Endothelial cell of umbilical vein (primary cell): ENCODE results near the gene PDGFA. TPM values are rescaled to one million over a fixed set of nuclear protein-coding genes. Genes with fewer than 3 reads are reported as not detected.

Experiments
- BruUV-seq: library from RNA; stranded (reverse); fragments of 400-500 nt; replicated peaks from 2 replicates; lab custom pipeline; 2021; lab: Mats Ljungman, UMichigan
- CTCF ChIA-PET: fragments of 300-600, 350-600 bp; sonication (Branson Sonifier 250); formaldehyde crosslinking; loops from one replicate; lab custom pipeline; 2021; ENCODE audit warnings: antibody characterized with exemption, inconsistent platforms; lab: Charles Lee
- POLR2A ChIA-PET: fragments of 300-600, 350-600 bp; sonication (Branson Sonifier 250); formaldehyde crosslinking; loops from one replicate; lab custom pipeline; 2021; ENCODE audit warnings: antibody characterized with exemption, inconsistent platforms; lab: Charles Lee
- DNase-seq: peaks from one replicate; pipeline ENCODE4 v3.0.0-alpha.2; 2011; ENCODE audit warnings: low read depth, low spot score
- FAIRE-seq: peaks from 2 replicates; lab custom pipeline; 2011; peaks lifted over from hg19 to GRCh38; lab: Jason Lieb, UNC
- H2AFZ ChIP-seq: 2 replicates; pipeline ENCODE4 v1.6.0; 2012; ENCODE audit warnings: low read depth, low read length, control low read depth, inconsistent platforms
- H3K27ac ChIP-seq: 2 replicates; pipeline ENCODE4 v1.5.1; 2011; ENCODE audit warnings: low read depth, mild to moderate bottlenecking, control low read depth, low read length, moderate library complexity; ENCODE audit not compliant: insufficient read depth
- H3K27me3 ChIP-seq, 2 experiments: 2 replicates each; pipeline versions ENCODE4 v1.6.0 to v1.6.1; 2011; ENCODE audit warnings: low read length in 2 of 2, mixed read lengths in 1 of 2; ENCODE audit not compliant: control insufficient read depth in 2 of 2, insufficient read depth in 2 of 2
- H3K36me3 ChIP-seq, 2 experiments: 2 replicates in 1 of 2; 3 replicates in 1 of 2; pipeline ENCODE4 v1.5.1; 2011; ENCODE audit warnings: low read length in 2 of 2, mild to moderate bottlenecking in 1 of 2, moderate library complexity in 1 of 2; ENCODE audit not compliant: control insufficient read depth in 2 of 2, insufficient read depth in 2 of 2; ENCODE audit errors: extremely low read depth in 1 of 2
- H3K4me1 ChIP-seq: 3 replicates; pipeline ENCODE4 v1.5.1; 2011; ENCODE audit warnings: mild to moderate bottlenecking, low read length; ENCODE audit not compliant: control insufficient read depth, insufficient read depth; ENCODE audit errors: extremely low read depth
- H3K4me2 ChIP-seq: 2 replicates; pipeline ENCODE4 v1.6.1; 2011; ENCODE audit warnings: low read length, control low read depth, mixed read lengths; ENCODE audit not compliant: insufficient read depth
- H3K4me3 ChIP-seq, 3 experiments: fragments of 200-600 bp in 1 of 3; sonication (generic), shearing (Covaris generic) in 1 of 3; replicated peaks in 1 of 3; 2 replicates each; pipeline ENCODE4 v1.5.1; 2011 to 2016; ENCODE audit warnings: control low read depth in 3 of 3, low read length in 3 of 3, mild to moderate bottlenecking in 2 of 3, inconsistent platforms in 1 of 3, low read depth in 1 of 3, moderate library complexity in 1 of 3; ENCODE audit not compliant: insufficient read depth in 1 of 3
- H3K79me2 ChIP-seq: 2 replicates; pipeline ENCODE4 v1.6.0; 2012; ENCODE audit warnings: low read length, inconsistent platforms; ENCODE audit not compliant: control insufficient read depth, insufficient read depth
- H3K9ac ChIP-seq: replicated peaks from 2 replicates; pipeline ENCODE3; 2011; ENCODE audit warnings: low read length, control low read depth; ENCODE audit not compliant: insufficient read depth; ENCODE audit errors: extremely low read depth
- H3K9me1 ChIP-seq: replicated peaks from 3 replicates; pipeline ENCODE4 v1.6.0; 2011; ENCODE audit warnings: mild to moderate bottlenecking, low read length; ENCODE audit not compliant: control insufficient read depth, insufficient read depth; ENCODE audit errors: extremely low read depth
- H3K9me3 ChIP-seq: replicated peaks from 2 replicates; pipeline ENCODE4 v1.5.1; 2012; ENCODE audit warnings: low read length, inconsistent platforms; ENCODE audit not compliant: control insufficient read depth, insufficient read depth
- H4K20me1 ChIP-seq: replicated peaks from 2 replicates; pipeline ENCODE3; 2011; ENCODE audit warnings: mild to moderate bottlenecking, low read length; ENCODE audit not compliant: control insufficient read depth, insufficient read depth; ENCODE audit errors: extremely low read depth
- EZH2 ChIP-seq: IDR thresholded peaks from 2 replicates; pipeline ENCODE4 v1.6.1; 2012; ENCODE audit warnings: borderline replicate concordance, low read depth, mild to moderate bottlenecking, moderate library complexity, low read length, inconsistent platforms; ENCODE audit not compliant: severe bottlenecking
- FOS ChIP-seq: IDR thresholded peaks from 2 replicates; pipeline ENCODE4 v1.6.1; 2011; ENCODE audit warnings: mild to moderate bottlenecking, low read length, moderate library complexity, borderline replicate concordance; ENCODE audit not compliant: insufficient read depth
- GATA2 ChIP-seq: IDR thresholded peaks from 2 replicates; pipeline ENCODE4 v1.7.0; 2011; ENCODE audit warnings: low read depth, mild to moderate bottlenecking, moderate library complexity, mixed read lengths, low read length; ENCODE audit not compliant: insufficient read length, insufficient read depth
- JUN ChIP-seq: IDR thresholded peaks from 2 replicates; pipeline ENCODE4 v1.6.1; 2011; ENCODE audit warnings: borderline replicate concordance, low read depth; ENCODE audit not compliant: insufficient read length, insufficient read depth
- MYC ChIP-seq: IDR thresholded peaks from one replicate; pipeline ENCODE4 v1.6.1; 2011; ENCODE audit warnings: mild to moderate bottlenecking, low read depth, low read length
- POLR2A ChIP-seq: IDR thresholded peaks from 2 replicates; pipeline ENCODE4 v1.6.1; 2012; ENCODE audit warnings: low read depth, mild to moderate bottlenecking, control low read depth, low read length
- POLR2AphosphoS5 ChIP-seq: IDR thresholded peaks from 2 replicates; pipeline ENCODE4 v1.6.1; 2012; ENCODE audit warnings: low read depth, mild to moderate bottlenecking, control low read depth, low read length, moderate library complexity; ENCODE audit not compliant: insufficient read depth
- dilution Hi-C: fragments of 300-500 bp; cut with MboI; formaldehyde crosslinking; loops from one replicate; pipeline ENCODE4 v1.15.0; 2019; ENCODE audit warnings: low sequenced_read_pairs; ENCODE audit not compliant: extremely low pct_ligation_motif_present
- intact Hi-C: fragments of 100-400 bp; cut with micrococcal nuclease; formaldehyde crosslinking; loops from one replicate; pipeline ENCODE4 v1.10.0; 2022
- polyA plus RNA-seq, 4 experiments: library from polyadenylated mRNA; depleted of rRNA in 3 of 4; stranded (reverse) in 3 of 4; unstranded in 1 of 4; fragments of >200 nt; gene quantifications; 2 replicates each; pipeline versions ENCODE4 v1.2.1 to v1.2.3, GENCODE V29; 2011 to 2012; ENCODE audit warnings: missing spikeins in 1 of 4
- total RNA-seq: library from RNA; stranded (reverse); gene quantifications from 2 replicates; pipeline ENCODE4 v1.2.3, GENCODE V29; 2021
- TF ChIP-seq, protein P1 (sequence below), 2 donors: IDR thresholded peaks; 1 replicate in 1 of 2; 2 replicates in 1 of 2; pipeline ENCODE4 v1.5.1; 2011; ENCODE audit warnings: low read length in 2 of 2, mild to moderate bottlenecking in 2 of 2, moderate library complexity in 2 of 2, control low read depth in 1 of 2, inconsistent platforms in 1 of 2, low read depth in 1 of 2; ENCODE audit not compliant: insufficient read depth in 1 of 2; ENCODE audit errors: extremely low read depth in 1 of 2
- TF ChIP-seq, protein P2 (sequence below): IDR thresholded peaks from 2 replicates; pipeline ENCODE4 v1.6.1; 2011; ENCODE audit not compliant: insufficient read depth, insufficient read length

PDGFA gene
- total and polyA plus RNA-seq, 2 donors (not counting 3 experiments of a cell fraction or from before 2014, with no cell fraction given), result 17.4 to 62.4 TPM

- no peaks in the 10 kb centered on the region for H3K4me1 ChIP-seq
- ChIA-PET POLR2A (no interaction called here), CTCF (interaction anchor here (1.3 kb wide), 1 partner anchor 41 kb away, joined by 3 read pairs; no protein-coding TSS in a partner anchor)
- BruUV-seq, result no TSS peak
- no peak overlapping the region for H3K4me2 ChIP-seq
- no peak for DNase-seq
- dilution Hi-C loops (no loop called here), intact Hi-C loops (no loop called here)
- peaks cover 0 to under 1% of the 10 kb centered on the region in 2 experiments for H3K36me3 ChIP-seq
- H3K9me3 ChIP-seq, result no peaks in the 10 kb centered on the region
- no peaks in the 10 kb centered on the region for H4K20me1 ChIP-seq
- H3K4me3 ChIP-seq, result no peak overlapping the region
- H3K27ac ChIP-seq, result no peak overlapping the region
- H3K9me1 ChIP-seq, result no peaks in the 10 kb centered on the region
- no peak overlapping the region for H2AFZ ChIP-seq
- TF ChIP-seq POLR2AphosphoS5 (no peak), EZH2 (no peak), FOS (no peak), MYC (no peak), JUN (no peak), GATA2 (no peak), POLR2A (no peak)
- TF ChIP-seq, protein P1, sequence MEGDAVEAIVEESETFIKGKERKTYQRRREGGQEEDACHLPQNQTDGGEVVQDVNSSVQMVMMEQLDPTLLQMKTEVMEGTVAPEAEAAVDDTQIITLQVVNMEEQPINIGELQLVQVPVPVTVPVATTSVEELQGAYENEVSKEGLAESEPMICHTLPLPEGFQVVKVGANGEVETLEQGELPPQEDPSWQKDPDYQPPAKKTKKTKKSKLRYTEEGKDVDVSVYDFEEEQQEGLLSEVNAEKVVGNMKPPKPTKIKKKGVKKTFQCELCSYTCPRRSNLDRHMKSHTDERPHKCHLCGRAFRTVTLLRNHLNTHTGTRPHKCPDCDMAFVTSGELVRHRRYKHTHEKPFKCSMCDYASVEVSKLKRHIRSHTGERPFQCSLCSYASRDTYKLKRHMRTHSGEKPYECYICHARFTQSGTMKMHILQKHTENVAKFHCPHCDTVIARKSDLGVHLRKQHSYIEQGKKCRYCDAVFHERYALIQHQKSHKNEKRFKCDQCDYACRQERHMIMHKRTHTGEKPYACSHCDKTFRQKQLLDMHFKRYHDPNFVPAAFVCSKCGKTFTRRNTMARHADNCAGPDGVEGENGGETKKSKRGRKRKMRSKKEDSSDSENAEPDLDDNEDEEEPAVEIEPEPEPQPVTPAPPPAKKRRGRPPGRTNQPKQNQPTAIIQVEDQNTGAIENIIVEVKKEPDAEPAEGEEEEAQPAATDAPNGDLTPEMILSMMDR (IDR thresholded peaks at IDR 0.05; ENCODE audit: extremely low read depth in 1 of 2, insufficient read depth in 1 of 2, low read depth in 1 of 2, low read length in 2 of 2), result no peak
- TF ChIP-seq, protein P2, sequence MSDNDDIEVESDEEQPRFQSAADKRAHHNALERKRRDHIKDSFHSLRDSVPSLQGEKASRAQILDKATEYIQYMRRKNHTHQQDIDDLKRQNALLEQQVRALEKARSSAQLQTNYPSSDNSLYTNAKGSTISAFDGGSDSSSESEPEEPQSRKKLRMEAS, result no peak
- no peak for FAIRE-seq
- no peaks in the 10 kb centered on the region for H3K79me2 ChIP-seq
- H3K9ac ChIP-seq, result no peak overlapping the region
- peaks cover 2 to 3% of the 10 kb centered on the region in 2 experiments for H3K27me3 ChIP-seq
Observed at GRCh38 chr7:490461-491291, 29.0 kb downstream of the PDGFA start.
